Neural cell (in vitro differentiated cells): ENCODE data around the gene WNT6. TPM values are rescaled to one million over a fixed set of nuclear protein-coding genes. Genes with fewer than 3 reads are reported as not detected.

Source experiments
- H2AFZ ChIP-seq: fragments of 200-600, 300-800 bp; sonication (generic), shearing (Covaris generic); 2 replicates; pipeline ENCODE4 v1.6.0; 2014; ENCODE audit warnings: low read depth, mild to moderate bottlenecking, antibody characterized with exemption, low read length, moderate library complexity
- H3F3A ChIP-seq: fragments of 200-600 bp; shearing (Covaris generic); 2 replicates; pipeline ENCODE4 v1.6.1; 2016; ENCODE audit warnings: mild to moderate bottlenecking, moderate library complexity, mixed read lengths, antibody characterized with exemption, low read length; ENCODE audit not compliant: insufficient read depth, poor library complexity, severe bottlenecking
- H3K27ac ChIP-seq: fragments of 200-600, 300-800 bp; sonication (generic), shearing (Covaris generic); 2 replicates; pipeline ENCODE4 v1.5.1; 2014; ENCODE audit warnings: mild to moderate bottlenecking, low read length, moderate library complexity
- H3K27me3 ChIP-seq: fragments of 300-800, 200-600 bp; sonication (generic), shearing (Covaris generic); 2 replicates; pipeline ENCODE4 v1.6.0; 2014; ENCODE audit warnings: mild to moderate bottlenecking, low read depth, low read length, moderate library complexity; ENCODE audit not compliant: insufficient read depth
- H3K36me3 ChIP-seq: fragments of 300-800, 200-600 bp; sonication (generic), shearing (Covaris generic); 2 replicates; pipeline ENCODE4 v1.5.1; 2014; ENCODE audit warnings: mild to moderate bottlenecking, antibody characterized with exemption, low read length, moderate library complexity; ENCODE audit not compliant: insufficient read depth
- H3K4me2 ChIP-seq: fragments of 300-800, 200-600 bp; sonication (generic), shearing (Covaris generic); 2 replicates; pipeline ENCODE4 v1.6.0; 2014; ENCODE audit warnings: mild to moderate bottlenecking, low read length
- H3K4me3 ChIP-seq: fragments of 300-800, 200-600 bp; sonication (generic), shearing (Covaris generic); 2 replicates; pipeline ENCODE4 v1.5.1; 2014; ENCODE audit warnings: mild to moderate bottlenecking, low read length, moderate library complexity
- H3K79me2 ChIP-seq: fragments of 200-600 bp; shearing (Covaris generic); replicated peaks from 2 replicates; pipeline ENCODE4 v1.6.0; 2014; ENCODE audit warnings: mild to moderate bottlenecking, low read length, moderate library complexity; ENCODE audit not compliant: insufficient read depth
- H3K9ac ChIP-seq: fragments of 300-800, 200-600 bp; sonication (generic), shearing (Covaris generic); 2 replicates; pipeline ENCODE4 v1.6.1; 2016; ENCODE audit warnings: mild to moderate bottlenecking, low read length, mixed read lengths
- H3K9me2 ChIP-seq: fragments of 200-600 bp; shearing (Covaris generic); 2 replicates; pipeline ENCODE4 v1.6.1; 2016; ENCODE audit warnings: mild to moderate bottlenecking, low read length, mixed read lengths; ENCODE audit not compliant: insufficient read depth
- H3K9me3 ChIP-seq: fragments of 200-600, 300-800 bp; sonication (generic), shearing (Covaris generic); 2 replicates; pipeline ENCODE4 v1.6.1; 2016; ENCODE audit warnings: mild to moderate bottlenecking, mixed run types, low read length, moderate library complexity, mixed read lengths
- H4K20me1 ChIP-seq: fragments of 200-600 bp; shearing (Covaris generic); 2 replicates; pipeline ENCODE4 v1.6.1; 2016; ENCODE audit warnings: mild to moderate bottlenecking, mixed run types; ENCODE audit not compliant: insufficient read depth
- EP300 ChIP-seq: fragments of 450-650 bp; conservative IDR thresholded peaks from 2 replicates; pipeline ENCODE4 v1.6.1; 2014; ENCODE audit warnings: antibody characterized with exemption, mild to moderate bottlenecking, moderate library complexity; ENCODE audit not compliant: poor library complexity, severe bottlenecking
- EZH2 ChIP-seq: fragments of 200-600, 300-800 bp; shearing (Covaris generic), sonication (generic); IDR thresholded peaks from 2 replicates; pipeline ENCODE4 v1.6.1; 2014; ENCODE audit warnings: antibody characterized with exemption, low read length, borderline replicate concordance, mild to moderate bottlenecking; ENCODE audit not compliant: insufficient read depth, poor library complexity, severe bottlenecking
- MXI1 ChIP-seq: fragments of 450-650 bp; conservative IDR thresholded peaks from 2 replicates; pipeline ENCODE4 v1.6.1; 2014; ENCODE audit warnings: antibody characterized with exemption, mild to moderate bottlenecking; ENCODE audit not compliant: poor library complexity, severe bottlenecking
- POLR2AphosphoS5 ChIP-seq: IDR thresholded peaks from 2 replicates; pipeline ENCODE4 v1.6.1; 2012
- RAD21 ChIP-seq: fragments of 450-650 bp; conservative IDR thresholded peaks from 2 replicates; pipeline ENCODE4 v1.6.1; 2014; ENCODE audit warnings: antibody characterized with exemption, mild to moderate bottlenecking, moderate library complexity
- REST ChIP-seq: IDR thresholded peaks from 2 replicates; pipeline ENCODE4 v1.6.1; 2012; ENCODE audit warnings: borderline replicate concordance
- SMC3 ChIP-seq: fragments of 450-650 bp; conservative IDR thresholded peaks from 2 replicates; pipeline ENCODE4 v1.6.1; 2014; ENCODE audit warnings: antibody characterized with exemption, mild to moderate bottlenecking, moderate library complexity; ENCODE audit not compliant: poor library complexity
- TAF1 ChIP-seq: IDR thresholded peaks from 2 replicates; pipeline ENCODE4 v1.6.1; 2012; ENCODE audit warnings: low read depth
- polyA plus RNA-seq: library from polyadenylated mRNA; depleted of rRNA; stranded (reverse); fragments of >200 nt; gene quantifications from 2 replicates; pipeline ENCODE4 v1.2.3, GENCODE V29; 2014
- small RNA-seq, 3 experiments: library from RNA; depleted of rRNA; stranded (forward); fragments of <200 nt; gene quantifications; one replicate each; pipeline ENCODE3, GENCODE V24; 2012
- TF ChIP-seq, protein P1 (sequence below): fragments of 450-650 bp; IDR thresholded peaks from 2 replicates; pipeline ENCODE4 v1.5.1; 2014; ENCODE audit warnings: antibody characterized with exemption, mild to moderate bottlenecking, moderate library complexity; ENCODE audit not compliant: poor library complexity, severe bottlenecking

WNT6 gene
- polyA plus RNA-seq, 1 donor from 2014 or later = not detected

DNA sequence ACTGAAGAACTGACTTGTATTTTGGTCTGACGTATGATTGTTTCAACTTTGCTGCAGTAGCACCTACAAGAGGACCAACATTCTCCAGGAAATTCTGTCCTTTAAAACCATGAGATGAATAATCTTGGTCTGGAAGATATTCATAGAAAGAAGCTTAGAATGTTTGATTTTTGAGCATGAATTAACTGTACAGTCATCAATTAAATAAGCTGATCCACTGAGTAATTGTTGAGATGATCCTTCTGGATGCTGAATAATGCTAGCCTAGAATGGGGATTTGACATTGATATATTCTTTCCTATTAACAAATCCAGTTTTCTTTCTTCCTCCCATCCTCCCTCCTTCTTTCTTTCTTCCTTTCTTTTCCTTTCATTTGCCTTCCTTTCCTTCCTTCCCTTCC lies 60.9 kb downstream of the WNT6 start:
- H3K4me3 ChIP-seq = no peak overlapping the region
- no peaks in the 10 kb centered on the region for H3K9me3 ChIP-seq
- H3K27me3 ChIP-seq = no peaks in the 10 kb centered on the region
- H3K27ac ChIP-seq = no peak overlapping the region
- H2AFZ ChIP-seq = no peak overlapping the region
- no peaks in the 10 kb centered on the region for H3K9me2 ChIP-seq
- no peak overlapping the region for H3K9ac ChIP-seq
- no peak overlapping the region for H3K4me2 ChIP-seq
- TF ChIP-seq REST (no peak), POLR2AphosphoS5 (no peak), MXI1 (no peak), EZH2 (no peak), TAF1 (no peak), EP300 (no peak), SMC3 (no peak), RAD21 (no peak)
- TF ChIP-seq, protein P1, sequence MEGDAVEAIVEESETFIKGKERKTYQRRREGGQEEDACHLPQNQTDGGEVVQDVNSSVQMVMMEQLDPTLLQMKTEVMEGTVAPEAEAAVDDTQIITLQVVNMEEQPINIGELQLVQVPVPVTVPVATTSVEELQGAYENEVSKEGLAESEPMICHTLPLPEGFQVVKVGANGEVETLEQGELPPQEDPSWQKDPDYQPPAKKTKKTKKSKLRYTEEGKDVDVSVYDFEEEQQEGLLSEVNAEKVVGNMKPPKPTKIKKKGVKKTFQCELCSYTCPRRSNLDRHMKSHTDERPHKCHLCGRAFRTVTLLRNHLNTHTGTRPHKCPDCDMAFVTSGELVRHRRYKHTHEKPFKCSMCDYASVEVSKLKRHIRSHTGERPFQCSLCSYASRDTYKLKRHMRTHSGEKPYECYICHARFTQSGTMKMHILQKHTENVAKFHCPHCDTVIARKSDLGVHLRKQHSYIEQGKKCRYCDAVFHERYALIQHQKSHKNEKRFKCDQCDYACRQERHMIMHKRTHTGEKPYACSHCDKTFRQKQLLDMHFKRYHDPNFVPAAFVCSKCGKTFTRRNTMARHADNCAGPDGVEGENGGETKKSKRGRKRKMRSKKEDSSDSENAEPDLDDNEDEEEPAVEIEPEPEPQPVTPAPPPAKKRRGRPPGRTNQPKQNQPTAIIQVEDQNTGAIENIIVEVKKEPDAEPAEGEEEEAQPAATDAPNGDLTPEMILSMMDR = no peak
- no peaks in the 10 kb centered on the region for H4K20me1 ChIP-seq
- H3F3A ChIP-seq = no peaks in the 10 kb centered on the region
- no peaks in the 10 kb centered on the region for H3K36me3 ChIP-seq
- H3K79me2 ChIP-seq = no peaks in the 10 kb centered on the region

Small RNAs within 50 kb of the gene (small RNA-seq; reads per million reads assigned to genes)
- gene RNU6-642P = 0 reads per million in 3 experiments

Other genes with a start within 250 kb of the WNT6 start
- 4.8 and 6.4 TPM in 2 replicates for gene ZNF142, start 200.2 kb upstream of the WNT6 start, polyA plus RNA-seq
- 75.8 and 98.0 TPM in 2 replicates for gene BCS1L, start 200.1 kb upstream of the WNT6 start, polyA plus RNA-seq
- gene RNF25, start 187.8 kb upstream of the WNT6 start, polyA plus RNA-seq = 86.0 and 107 TPM in 2 replicates
- gene STK36, start 187.7 kb upstream of the WNT6 start, polyA plus RNA-seq = 61.5 and 69.7 TPM in 2 replicates
- 5.3 and 12.7 TPM in 2 replicates for gene TTLL4, start 149.0 kb upstream of the WNT6 start, polyA plus RNA-seq
- gene CYP27A1, start 77.7 kb upstream of the WNT6 start, polyA plus RNA-seq = 0.90 TPM in 1 of 2 replicates, not detected in the other
- not detected in 2 replicates for gene PRKAG3, start 28.0 kb upstream of the WNT6 start, polyA plus RNA-seq
- 0.14 and 0.20 TPM in 2 replicates for gene WNT10A, start 21.0 kb downstream of the WNT6 start, polyA plus RNA-seq
- 2.0 and 3.1 TPM in 2 replicates for gene CDK5R2, start 99.9 kb downstream of the WNT6 start, polyA plus RNA-seq
- not detected in 2 replicates for gene FEV, start 125.4 kb downstream of the WNT6 start, polyA plus RNA-seq
- not detected in 2 replicates for gene CRYBA2, start 133.6 kb downstream of the WNT6 start, polyA plus RNA-seq
- 1.1 and 1.7 TPM in 2 replicates for gene CFAP65, start 181.7 kb downstream of the WNT6 start, polyA plus RNA-seq
- 0.36 TPM in 1 of 2 replicates, not detected in the other for gene IHH, start 201.1 kb downstream of the WNT6 start, polyA plus RNA-seq